ENCODE measurements around the gene CDC37L1.

GRCh38 chr9:4679268-4680172 is at the start of gene CDC37L1:
- peak; percentile 99 for TF ChIP-seq POLR2A (IDR thresholded peaks at IDR 0.05; ENCODE audit: low read length)
- no peak for TF ChIP-seq GATA1 (IDR thresholded peaks at IDR 0.05; ENCODE audit: low read depth, low read length)

Measured in erythroblast (primary cell).